GM23248 (cell line): ENCODE data around the gene WSCD1. TPM values are rescaled to one million over a fixed set of nuclear protein-coding genes. Genes with fewer than 3 reads are reported as not detected.

ENCODE experiments used
- DNase-seq: peaks from one replicate; pipeline ENCODE4 v3.0.0-alpha.2; 2015
- H2AFZ ChIP-seq: fragments of 200-600 bp; sonication (generic); 2 replicates; pipeline ENCODE4 v1.6.1; 2016; ENCODE audit warnings: antibody characterized with exemption
- H3F3A ChIP-seq: fragments of 200-600 bp; sonication (generic); 2 replicates; pipeline ENCODE4 v1.6.1; 2016; ENCODE audit warnings: mild to moderate bottlenecking, antibody characterized with exemption, mixed run types; ENCODE audit not compliant: insufficient read depth
- H3K27ac ChIP-seq: fragments of 200-600 bp; sonication (generic); 2 replicates; pipeline ENCODE4 v1.5.1; 2016; ENCODE audit warnings: mild to moderate bottlenecking
- H3K27me3 ChIP-seq: fragments of 200-600 bp; sonication (generic); replicated peaks from 2 replicates; pipeline ENCODE4 v1.6.1; 2016; ENCODE audit warnings: mild to moderate bottlenecking; ENCODE audit not compliant: insufficient read depth
- H3K36me3 ChIP-seq: fragments of 200-600 bp; sonication (generic); 2 replicates; pipeline ENCODE4 v1.6.1; 2016; ENCODE audit warnings: low read depth, mild to moderate bottlenecking
- H3K4me1 ChIP-seq: fragments of 200-600 bp; sonication (generic); 2 replicates; pipeline ENCODE4 v1.6.1; 2016; ENCODE audit warnings: mild to moderate bottlenecking; ENCODE audit not compliant: insufficient read depth
- H3K4me2 ChIP-seq: fragments of 200-600 bp; sonication (generic); one replicate; pipeline ENCODE4 v1.6.1; 2016; ENCODE audit warnings: mild to moderate bottlenecking; ENCODE audit not compliant: unreplicated experiment
- H3K4me3 ChIP-seq: fragments of 200-600 bp; sonication (generic); 2 replicates; pipeline ENCODE4 v1.5.1; 2016; ENCODE audit warnings: mild to moderate bottlenecking
- H3K79me2 ChIP-seq: fragments of 200-600 bp; sonication (generic); 2 replicates; pipeline ENCODE4 v1.6.1; 2016; ENCODE audit warnings: mild to moderate bottlenecking; ENCODE audit not compliant: insufficient read depth
- H3K9ac ChIP-seq: fragments of 200-600 bp; sonication (generic); 2 replicates; pipeline ENCODE4 v1.6.1; 2016; ENCODE audit warnings: mild to moderate bottlenecking
- H3K9me2 ChIP-seq: fragments of 200-600 bp; sonication (generic); 2 replicates; pipeline ENCODE4 v1.6.1; 2016; ENCODE audit warnings: mixed run types, mild to moderate bottlenecking, moderate library complexity; ENCODE audit not compliant: insufficient read depth
- H3K9me3 ChIP-seq: fragments of 200-600 bp; sonication (generic); one replicate; pipeline ENCODE4 v1.6.1; 2017; ENCODE audit warnings: low read depth
- H4K20me1 ChIP-seq: fragments of 200-600 bp; sonication (generic); 2 replicates; pipeline ENCODE4 v1.6.0; 2016; ENCODE audit not compliant: insufficient read depth
- EZH2 ChIP-seq: fragments of 200-600 bp; sonication (generic); IDR thresholded peaks from 2 replicates; pipeline ENCODE4 v1.6.1; 2018; ENCODE audit warnings: antibody characterized with exemption, mild to moderate bottlenecking; ENCODE audit not compliant: insufficient read depth, poor library complexity, severe bottlenecking
- EZH2phosphoT487 ChIP-seq: fragments of 200-600 bp; sonication (generic); IDR thresholded peaks from 2 replicates; pipeline ENCODE4 v1.6.1; 2018; ENCODE audit warnings: antibody characterized with exemption, moderate library complexity, mild to moderate bottlenecking, low read depth; ENCODE audit not compliant: insufficient read depth
- WGBS, 2 experiments: methylation state at CpG; one replicate each; pipeline ENCODE4 v1.1.6; 2015 to 2017; ENCODE audit warnings: low lambda C conversion rate in 2 of 2, low coverage in 1 of 2; ENCODE audit errors: missing lambda C conversion rate in 2 of 2; 5-methylcytosine and 5-hydroxymethylcytosine counted together
- in situ Hi-C: fragments of 300-500 bp; cut with MboI; formaldehyde crosslinking; loops from 2 replicates; pipeline ENCODE4 v1.15.0; 2020
- polyA plus RNA-seq: library from polyadenylated mRNA; unstranded; fragments of >200 nt; fragmentation: Nextera tagmentation; extraction: Ambion mirVana; gene quantifications from 2 replicates; pipeline ENCODE4 v1.2.1, GENCODE V29; 2016
- total RNA-seq: library from RNA; depleted of rRNA; stranded (reverse); fragments of >200 nt; shearing (Covaris generic); gene quantifications from 2 replicates; pipeline ENCODE4 v1.2.3, GENCODE V29; 2014

The WSCD1 gene
- total and polyA plus RNA-seq, 2 experiments from 2014 or later, result 0.11 TPM; not detected in 1

DNA sequence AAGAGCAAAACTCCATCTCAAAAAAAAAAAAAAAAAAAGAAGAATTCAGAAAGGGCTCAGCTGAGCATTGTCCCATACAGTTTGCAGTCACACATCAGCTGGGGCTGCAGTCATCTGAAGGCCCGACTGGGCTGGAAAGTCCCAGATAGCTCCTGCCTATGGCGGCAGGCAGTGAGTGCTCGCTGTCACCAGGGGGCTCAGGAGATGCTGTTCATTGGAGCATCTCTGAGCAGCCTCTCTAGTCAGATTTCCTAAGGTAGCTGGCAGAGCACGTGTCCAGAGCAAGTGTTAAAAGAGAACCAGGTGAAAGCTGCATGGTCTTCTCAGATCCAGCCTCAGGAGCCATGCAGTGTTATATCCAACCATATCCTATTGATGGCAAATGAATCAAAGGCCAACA, 75.8 kb downstream of the WSCD1 start:
- no peaks in the 10 kb centered on the region for H3F3A ChIP-seq
- in situ Hi-C loops, result no loop called here
- H3K36me3 ChIP-seq, result no peaks in the 10 kb centered on the region
- no peaks in the 10 kb centered on the region for H3K79me2 ChIP-seq
- H3K27ac ChIP-seq, result no peak overlapping the region
- H3K4me2 ChIP-seq, result no peak overlapping the region
- TF ChIP-seq EZH2 (no peak), EZH2phosphoT487 (no peak)
- H3K9ac ChIP-seq, result no peak overlapping the region
- no peak for DNase-seq
- no peaks in the 10 kb centered on the region for H3K9me2 ChIP-seq
- no peaks in the 10 kb centered on the region for H3K9me3 ChIP-seq
- 30 to 44% methylated on average over 4 of the region's 4 CpGs for WGBS, 2 experiments
- H3K4me1 ChIP-seq, result no peaks in the 10 kb centered on the region
- no peaks in the 10 kb centered on the region for H4K20me1 ChIP-seq
- H3K27me3 ChIP-seq, result no peaks in the 10 kb centered on the region
- no peak overlapping the region for H3K4me3 ChIP-seq
- no peak overlapping the region for H2AFZ ChIP-seq

DNA sequence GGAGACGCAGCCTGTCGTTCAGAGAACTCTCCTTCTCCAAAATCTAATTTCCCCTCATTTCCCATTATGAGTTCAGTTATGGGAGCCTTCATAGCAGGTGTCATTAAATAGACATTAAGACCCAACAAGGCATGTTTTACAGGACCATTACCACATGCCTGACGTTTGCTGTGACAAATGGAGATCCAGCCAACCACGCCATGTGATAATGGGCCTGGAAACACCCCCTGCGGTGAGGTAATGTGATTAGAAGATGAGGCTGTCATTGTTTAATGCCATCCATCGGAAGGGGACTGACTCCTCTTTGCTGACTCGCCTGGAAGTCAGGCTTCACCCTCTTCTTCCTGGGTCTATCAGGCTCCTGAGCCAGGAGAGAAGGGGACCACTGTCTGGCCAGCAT, 76.9 kb downstream of the WSCD1 start:
- DNase-seq, result no peak
- Histone ChIP-seq H3K9me2 (no peaks in the 10 kb centered on the region), H3K27me3 (no peaks in the 10 kb centered on the region), H3F3A (no peaks in the 10 kb centered on the region), H3K36me3 (no peaks in the 10 kb centered on the region), H3K9me3 (no peaks in the 10 kb centered on the region), H3K79me2 (no peaks in the 10 kb centered on the region), H3K27ac (no peak overlapping the region), H3K4me3 (no peak overlapping the region), H2AFZ (no peak overlapping the region), H3K9ac (no peak overlapping the region), H4K20me1 (no peaks in the 10 kb centered on the region), H3K4me2 (no peak overlapping the region), H3K4me1 (no peaks in the 10 kb centered on the region)
- in situ Hi-C loops, result no loop called here
- 16 to 20% methylated on average over 7 of the region's 7 CpGs for WGBS, 2 experiments
- TF ChIP-seq EZH2 (no peak), EZH2phosphoT487 (no peak)

DNA sequence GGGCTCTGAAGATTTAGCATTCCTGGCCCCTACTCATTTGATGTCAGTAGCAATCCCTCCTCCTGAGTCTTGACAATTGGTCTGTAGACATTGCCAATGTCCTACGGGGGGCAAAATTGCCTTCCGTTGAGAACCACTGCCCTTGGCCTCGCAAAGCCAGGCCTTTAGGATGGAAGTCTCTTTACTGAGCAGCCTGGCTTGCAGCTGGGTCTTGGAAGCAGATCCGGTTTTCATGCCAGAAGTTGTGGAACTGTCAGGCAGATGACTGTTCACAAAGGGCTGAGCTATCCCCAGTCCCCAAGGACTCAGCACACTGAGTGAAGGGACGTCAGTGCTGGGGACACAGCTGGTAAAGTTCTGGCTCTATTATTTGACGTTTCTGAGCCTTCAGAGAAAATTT, 83.2 kb downstream of the WSCD1 start:
- Histone ChIP-seq H2AFZ (no peak overlapping the region), H3K9me3 (no peaks in the 10 kb centered on the region), H3F3A (no peaks in the 10 kb centered on the region), H3K4me2 (no peak overlapping the region), H3K4me3 (no peak overlapping the region), H4K20me1 (no peaks in the 10 kb centered on the region), H3K9me2 (no peaks in the 10 kb centered on the region), H3K27me3 (no peaks in the 10 kb centered on the region), H3K27ac (no peak overlapping the region), H3K79me2 (no peaks in the 10 kb centered on the region), H3K4me1 (no peaks in the 10 kb centered on the region), H3K9ac (no peak overlapping the region), H3K36me3 (no peaks in the 10 kb centered on the region)
- WGBS, 2 experiments, result 0 to 1% methylated on average over 6 of the region's 6 CpGs
- in situ Hi-C loops, result no loop called here
- no peak for DNase-seq
- TF ChIP-seq EZH2phosphoT487, result no peak
- no peak for TF ChIP-seq EZH2

DNA sequence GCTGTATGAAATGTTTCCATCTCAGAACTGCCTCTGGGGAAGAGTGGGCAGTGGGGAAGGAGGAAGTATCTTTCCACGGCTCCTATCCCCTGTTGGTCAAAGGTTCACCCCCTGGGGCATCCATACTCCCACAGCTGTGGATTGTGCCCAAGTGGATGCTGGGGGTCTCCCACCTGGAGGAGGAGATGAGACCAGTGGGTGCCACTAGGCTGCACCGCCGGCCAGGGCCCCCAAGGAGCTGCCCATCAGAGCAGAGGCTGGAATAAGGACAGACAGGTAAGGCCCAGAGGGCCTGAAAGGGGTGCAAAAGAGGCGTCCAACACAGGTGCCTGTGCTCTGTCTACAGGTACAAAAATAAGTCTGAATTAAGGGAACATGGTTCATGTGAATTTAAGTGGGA, 87.5 kb downstream of the WSCD1 start:
- Histone ChIP-seq H3K4me2 (no peak overlapping the region), H3K9ac (no peak overlapping the region), H2AFZ (no peak overlapping the region), H3K27ac (no peak overlapping the region), H3F3A (no peaks in the 10 kb centered on the region), H4K20me1 (no peaks in the 10 kb centered on the region), H3K9me2 (no peaks in the 10 kb centered on the region), H3K27me3 (no peaks in the 10 kb centered on the region), H3K79me2 (no peaks in the 10 kb centered on the region), H3K4me1 (no peaks in the 10 kb centered on the region), H3K36me3 (no peaks in the 10 kb centered on the region), H3K9me3 (no peaks in the 10 kb centered on the region), H3K4me3 (no peak overlapping the region)
- TF ChIP-seq EZH2 (no peak), EZH2phosphoT487 (no peak)
- in situ Hi-C loops, result no loop called here
- no peak for DNase-seq
- 30 to 42% methylated on average over 4 of the region's 4 CpGs for WGBS, 2 experiments
